ENCODE results near the gene ZKSCAN2. TPM values are rescaled to one million over a fixed set of nuclear protein-coding genes. Genes with fewer than 3 reads are reported as not detected.
A peak's percentile ranks its signal among the peaks of the same experiment; 100 is the strongest.

ZKSCAN2 gene
- total and polyA plus RNA-seq, 9 of the 15 experiments (the other 6 are each of a cell fraction or from before 2014, with no cell fraction given): 1.3 to 9.5 (median 4.2) TPM

- TF ChIP-seq EZH2 (IDR thresholded peaks at IDR 0.05; ENCODE audit: borderline replicate concordance, low read depth, low read length) (no peak), L3MBTL2 (IDR thresholded peaks at IDR 0.05) (no peak)
Measured at GRCh38 chr16:25222959-25223358, 34.7 kb downstream of the ZKSCAN2 start (continued).

DNA sequence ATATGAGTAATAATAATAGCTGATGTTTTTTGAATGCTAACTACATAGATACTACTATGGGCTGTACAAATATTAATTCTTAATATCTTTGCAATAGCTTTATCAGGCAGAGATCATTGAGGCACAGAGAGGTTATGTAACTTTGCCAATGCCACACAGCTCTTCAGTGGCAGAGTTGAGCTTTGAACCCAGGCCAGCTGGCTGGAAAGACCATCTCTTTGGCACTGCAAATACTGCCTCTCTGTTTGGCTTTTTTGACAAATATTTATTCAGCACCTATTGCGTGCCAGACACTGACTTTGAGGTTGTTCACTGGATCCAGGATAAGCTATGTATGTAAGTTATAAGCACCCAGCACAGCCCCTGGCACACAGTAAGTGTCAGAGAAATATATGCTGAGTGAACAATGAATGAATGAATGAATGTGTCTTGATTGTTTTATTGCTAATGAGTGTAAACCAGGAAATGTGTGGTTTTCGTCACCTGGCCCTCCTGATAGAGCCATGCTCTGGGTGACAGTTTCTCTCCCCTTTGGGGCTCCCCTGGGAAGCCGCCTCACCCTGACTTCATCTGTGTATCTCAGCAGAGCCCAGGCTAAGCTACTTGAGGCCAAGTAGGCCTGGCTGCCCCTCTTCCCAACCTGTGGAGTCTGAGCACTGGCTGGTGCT is 38.4 kb downstream of the ZKSCAN2 start:
- no peak overlapping the region for H3K4me3 ChIP-seq
- H3K9me1 ChIP-seq (ENCODE audit: control insufficient read depth, insufficient read depth, low read length): peaks cover 2% of the 10 kb centered on the region
- H3K27me3 ChIP-seq (ENCODE audit: control insufficient read depth in 2 of 2, insufficient read depth in 2 of 2, low read length in 2 of 2): peaks cover 0 to 11% of the 10 kb centered on the region in 2 experiments; a peak in 2 of 5 replicates
- no peak overlapping the region for H3K27ac ChIP-seq (ENCODE audit: extremely low read depth, low read depth, low read length)
- ChIA-PET CTCF (ENCODE audit: low intra/inter-chr PET ratio) (no interaction called here), POLR2A (interaction anchor here (1.1 to 1.2 kb wide), 2 partner anchors 37 to 108 kb away, joined by 3 to 5 read pairs; partner anchors contain the start of gene LCMT1)
- peaks cover 10 to 12% of the 10 kb centered on the region in 2 experiments; a peak in 4 of 5 replicates for H3K4me1 ChIP-seq (replicated peaks in 1 of 2; ENCODE audit: control insufficient read depth in 2 of 2, insufficient read depth in 2 of 2, low read length in 2 of 2)
- no peak overlapping the region for H2AFZ ChIP-seq (ENCODE audit: low read depth, low read length)
- no peak overlapping the region for H3K4me2 ChIP-seq (ENCODE audit: insufficient read depth, low read length)
- FAIRE-seq (no peak), DNase-seq (ENCODE audit: extremely low read depth in 1 of 4, low spot score in 3 of 4) (no peak), ATAC-seq (no peak)
- intact Hi-C loops (cut with micrococcal nuclease) (no loop called here), in situ Hi-C loops (cut with MboI) (no loop called here)
- 47% methylated on average over 3 of the region's 3 CpGs for WGBS (ENCODE audit: insufficient coverage, low coverage, missing lambda C conversion rate)
- BruUV-seq (replicated peaks): no TSS peak
- no peaks in the 10 kb centered on the region for H3K9me3 ChIP-seq (replicated peaks; ENCODE audit: control insufficient read depth, insufficient read depth, low read depth, low read length)
- TF ChIP-seq ZFP36 (IDR thresholded peaks at IDR 0.05; ENCODE audit: low read depth, low read length, partially characterized antibody): peak; percentile 74
- no peak for TF ChIP-seq NR2C2 (CRISPR knock-in tag; IDR thresholded peaks at IDR 0.05)
- TF ChIP-seq NR2C2 (tag; IDR thresholded peaks at IDR 0.05): no peak
- TF ChIP-seq, protein P1, sequence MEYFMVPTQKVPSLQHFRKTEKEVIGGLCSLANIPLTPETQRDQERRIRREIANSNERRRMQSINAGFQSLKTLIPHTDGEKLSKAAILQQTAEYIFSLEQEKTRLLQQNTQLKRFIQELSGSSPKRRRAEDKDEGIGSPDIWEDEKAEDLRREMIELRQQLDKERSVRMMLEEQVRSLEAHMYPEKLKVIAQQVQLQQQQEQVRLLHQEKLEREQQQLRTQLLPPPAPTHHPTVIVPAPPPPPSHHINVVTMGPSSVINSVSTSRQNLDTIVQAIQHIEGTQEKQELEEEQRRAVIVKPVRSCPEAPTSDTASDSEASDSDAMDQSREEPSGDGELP (CRISPR knock-in tag; IDR thresholded peaks at IDR 0.05; ENCODE audit: borderline replicate concordance): no peak
- no peak for TF ChIP-seq NR1H2 (CRISPR knock-in tag; IDR thresholded peaks at IDR 0.05)
- no peak for TF ChIP-seq MAFK (IDR thresholded peaks at IDR 0.05; ENCODE audit: low read length)
- TF ChIP-seq JUND (IDR thresholded peaks at IDR 0.05; ENCODE audit: borderline replicate concordance, low read depth, low read length): no peak
- TF ChIP-seq JUND (tag; IDR thresholded peaks at IDR 0.05; ENCODE audit: borderline replicate concordance, low read depth, low read length): no peak
- TF ChIP-seq KDM1A (IDR thresholded peaks at IDR 0.05): peak in 1 of 2 experiments; percentile 36; a peak in 1 of 4 replicates
- no peak for TF ChIP-seq PHF8 (IDR thresholded peaks at IDR 0.05; ENCODE audit: borderline replicate concordance, low read length)
- TF ChIP-seq TAF1 (IDR thresholded peaks at IDR 0.05; ENCODE audit: control insufficient read depth, extremely low read depth, insufficient read depth, low read length, severe bottlenecking): no peak
- TF ChIP-seq, protein P2, sequence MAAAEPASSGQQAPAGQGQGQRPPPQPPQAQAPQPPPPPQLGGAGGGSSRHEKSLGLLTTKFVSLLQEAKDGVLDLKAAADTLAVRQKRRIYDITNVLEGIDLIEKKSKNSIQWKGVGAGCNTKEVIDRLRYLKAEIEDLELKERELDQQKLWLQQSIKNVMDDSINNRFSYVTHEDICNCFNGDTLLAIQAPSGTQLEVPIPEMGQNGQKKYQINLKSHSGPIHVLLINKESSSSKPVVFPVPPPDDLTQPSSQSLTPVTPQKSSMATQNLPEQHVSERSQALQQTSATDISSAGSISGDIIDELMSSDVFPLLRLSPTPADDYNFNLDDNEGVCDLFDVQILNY (CRISPR knock-in tag; IDR thresholded peaks at IDR 0.05): no peak
- peak; percentile 91 for TF ChIP-seq RBM25 (IDR thresholded peaks at IDR 0.05; ENCODE audit: low read depth, low read length, severe bottlenecking)
- no peak for TF ChIP-seq HSF4 (CRISPR knock-in tag; IDR thresholded peaks at IDR 0.05; ENCODE audit: borderline replicate concordance)
- no peak for TF ChIP-seq NCOR1 (IDR thresholded peaks at IDR 0.05)
- TF ChIP-seq CBX1 (IDR thresholded peaks at IDR 0.05; ENCODE audit: low read depth): no peak
- TF ChIP-seq ZSCAN29 (IDR thresholded peaks at IDR 0.05): no peak
- no peak for TF ChIP-seq MTF1 (CRISPR knock-in tag; IDR thresholded peaks at IDR 0.05; ENCODE audit: borderline replicate concordance)
- TF ChIP-seq DDX20 (tag; IDR thresholded peaks at IDR 0.05; ENCODE audit: low read depth): no peak
- no peaks in the 10 kb centered on the region for H3K36me3 ChIP-seq (ENCODE audit: control insufficient read depth, insufficient read depth, low read length)
- no peak overlapping the region for H3K9ac ChIP-seq (ENCODE audit: insufficient read depth in 1 of 2, low read depth in 2 of 2, low read length in 2 of 2)
- no peaks in the 10 kb centered on the region for H3K79me2 ChIP-seq (ENCODE audit: control insufficient read depth, insufficient read depth, low read length)
- peaks cover 14% of the 10 kb centered on the region; the same call in 1 of the 2 replicates for H4K20me1 ChIP-seq (replicated peaks; ENCODE audit: control insufficient read depth, insufficient read depth, low read length)
